ENCODE data around the gene PEF1. TPM values are rescaled to one million over a fixed set of nuclear protein-coding genes. Genes with fewer than 3 reads are reported as not detected.
"Not testable (repeated sequence)": the region's sequence is repeated elsewhere in the genome, so short reads cannot be mapped to it uniquely, and the experiment has no call there.

Gene PEF1
- total RNA-seq, 2 experiments from 2014 or later, result 45.9 to 47.1 TPM

DNA sequence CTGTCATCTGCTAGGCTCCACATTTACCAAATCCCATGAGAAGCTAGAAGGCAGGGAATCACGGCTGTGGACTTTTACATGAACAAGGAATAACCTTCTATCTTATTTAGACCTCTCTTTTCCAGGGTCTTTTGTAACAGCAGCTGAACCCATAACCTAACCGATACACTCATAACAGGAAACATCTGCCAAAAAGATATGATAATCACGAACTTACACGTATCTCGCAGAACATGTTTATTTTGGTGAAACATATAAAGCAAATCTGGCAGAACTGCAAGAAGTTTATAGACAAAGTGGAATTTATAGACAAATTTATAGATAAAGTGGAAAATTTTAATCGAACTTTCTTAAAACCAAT, 48.0 kb downstream of the PEF1 start:
- peaks cover 28% of the 10 kb centered on the region for H3K27me3 Mint-ChIP-seq
- CTCF ChIA-PET, result interaction anchor here (1.0 to 2.1 kb wide), 7 partner anchors 9 to 202 kb away, joined by 3 to 7 read pairs (median 4); no protein-coding TSS in a partner anchor
- no peaks in the 10 kb centered on the region for H3K9me3 Mint-ChIP-seq (ENCODE audit: low read depth)
- H3K4me1 Mint-ChIP-seq, result peaks cover 14% of the 10 kb centered on the region
- DNase-seq, result no peak
- no peaks in the 10 kb centered on the region for H3K36me3 Mint-ChIP-seq
- ATAC-seq, result no peak
- no peak overlapping the region for H3K27ac Mint-ChIP-seq
- no peak overlapping the region for H3K4me3 Mint-ChIP-seq

- ATAC-seq (no peak), DNase-seq (no peak)
- H3K4me3 Mint-ChIP-seq, result no peak overlapping the region
- peaks cover 10% of the 10 kb centered on the region for H3K4me1 Mint-ChIP-seq
- no peak overlapping the region for H3K27ac Mint-ChIP-seq
- H3K36me3 Mint-ChIP-seq, result no peaks in the 10 kb centered on the region
- no peaks in the 10 kb centered on the region for H3K9me3 Mint-ChIP-seq (ENCODE audit: low read depth)
- CTCF ChIA-PET, result interaction anchor here (1.0 to 2.1 kb wide), 7 partner anchors 8 to 201 kb away, joined by 3 to 7 read pairs (median 4); no protein-coding TSS in a partner anchor
- H3K27me3 Mint-ChIP-seq, result peaks cover 23% of the 10 kb centered on the region
Measured at GRCh38 chr1:31595836-31596736, 48.6 kb downstream of the PEF1 start.

DNA sequence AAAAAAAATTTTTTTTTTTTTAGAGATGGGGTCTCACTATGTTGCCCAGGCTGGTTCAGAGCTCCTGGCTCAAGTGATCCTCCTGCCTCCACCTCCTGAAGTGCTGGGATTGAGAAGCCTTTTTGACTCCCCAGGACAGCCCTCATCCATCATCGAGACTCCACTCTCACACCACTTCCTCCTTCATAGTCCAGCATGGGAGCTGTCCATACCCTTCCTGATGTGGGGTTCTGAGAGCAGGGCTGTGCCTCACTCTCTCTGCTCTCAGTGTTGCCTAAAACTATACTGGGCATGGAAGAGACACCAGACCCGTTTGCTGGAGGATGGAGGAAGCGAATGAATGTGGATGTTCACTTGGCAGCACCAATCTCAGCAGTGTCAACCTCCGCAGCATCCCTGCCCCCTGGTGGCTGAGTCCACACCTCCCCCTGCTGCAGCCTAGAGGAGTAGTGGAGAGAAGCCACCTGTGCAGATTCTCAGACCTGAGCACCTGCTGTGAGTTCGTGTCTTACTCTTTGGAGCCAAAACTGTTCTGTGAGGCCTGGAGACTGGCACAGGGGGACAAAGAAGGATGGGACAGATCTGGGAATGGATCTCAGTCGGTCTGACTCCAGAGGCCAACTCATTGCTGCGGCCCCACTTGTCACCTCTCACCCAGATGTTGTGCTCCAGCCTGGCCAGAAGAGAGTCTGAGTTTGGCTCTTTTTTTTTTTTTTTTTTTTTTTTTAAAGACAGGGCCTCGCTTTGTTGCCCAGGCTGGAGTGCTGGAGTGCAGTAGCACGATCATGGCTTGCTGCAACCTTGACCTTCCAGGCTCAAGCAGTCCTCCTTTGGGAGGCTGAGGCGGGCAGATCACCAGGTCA, 50.7 kb downstream of the PEF1 start:
- Mint-ChIP-seq H3K4me1 (peaks cover 9% of the 10 kb centered on the region), H3K4me3 (no peak overlapping the region), H3K27me3 (peaks cover 23% of the 10 kb centered on the region), H3K9me3 (ENCODE audit: low read depth) (no peaks in the 10 kb centered on the region), H3K36me3 (no peaks in the 10 kb centered on the region), H3K27ac (no peak overlapping the region)
- ATAC-seq (peak; percentile 95), DNase-seq (peak; percentile 85)
- CTCF ChIA-PET, result interaction anchor here (0.8 to 1.9 kb wide), 9 partner anchors 9 to 195 kb away, joined by 3 to 5 read pairs (median 3); partner anchors contain the start of gene HCRTR1

- Mint-ChIP-seq H3K4me3 (no peak overlapping the region), H3K9me3 (ENCODE audit: low read depth) (no peaks in the 10 kb centered on the region), H3K36me3 (no peaks in the 10 kb centered on the region), H3K27me3 (peaks cover 23% of the 10 kb centered on the region), H3K4me1 (peaks cover 9% of the 10 kb centered on the region), H3K27ac (no peak overlapping the region)
- ATAC-seq (no peak), DNase-seq (no peak)
- CTCF ChIA-PET, result interaction anchor here (0.8 to 1.9 kb wide), 7 partner anchors 10 to 44 kb away, joined by 3 to 5 read pairs (median 3); partner anchors contain the start of gene HCRTR1
Measured at GRCh38 chr1:31593136-31593665, 51.5 kb downstream of the PEF1 start.

GRCh38 chr1:31592132-31592531, 52.5 kb downstream of the PEF1 start:
- no peak overlapping the region for H3K4me3 Mint-ChIP-seq
- CTCF ChIA-PET, result interaction anchor here (0.9 to 2.1 kb wide), 4 partner anchors 27 to 197 kb away, joined by 3 to 5 read pairs (median 4); no protein-coding TSS in a partner anchor
- H3K36me3 Mint-ChIP-seq, result no peaks in the 10 kb centered on the region
- no peak for DNase-seq
- H3K27ac Mint-ChIP-seq, result no peak overlapping the region
- H3K4me1 Mint-ChIP-seq, result peaks cover 9% of the 10 kb centered on the region
- peaks cover 24% of the 10 kb centered on the region for H3K27me3 Mint-ChIP-seq
- no peak for ATAC-seq
- no peaks in the 10 kb centered on the region for H3K9me3 Mint-ChIP-seq (ENCODE audit: low read depth)

DNA sequence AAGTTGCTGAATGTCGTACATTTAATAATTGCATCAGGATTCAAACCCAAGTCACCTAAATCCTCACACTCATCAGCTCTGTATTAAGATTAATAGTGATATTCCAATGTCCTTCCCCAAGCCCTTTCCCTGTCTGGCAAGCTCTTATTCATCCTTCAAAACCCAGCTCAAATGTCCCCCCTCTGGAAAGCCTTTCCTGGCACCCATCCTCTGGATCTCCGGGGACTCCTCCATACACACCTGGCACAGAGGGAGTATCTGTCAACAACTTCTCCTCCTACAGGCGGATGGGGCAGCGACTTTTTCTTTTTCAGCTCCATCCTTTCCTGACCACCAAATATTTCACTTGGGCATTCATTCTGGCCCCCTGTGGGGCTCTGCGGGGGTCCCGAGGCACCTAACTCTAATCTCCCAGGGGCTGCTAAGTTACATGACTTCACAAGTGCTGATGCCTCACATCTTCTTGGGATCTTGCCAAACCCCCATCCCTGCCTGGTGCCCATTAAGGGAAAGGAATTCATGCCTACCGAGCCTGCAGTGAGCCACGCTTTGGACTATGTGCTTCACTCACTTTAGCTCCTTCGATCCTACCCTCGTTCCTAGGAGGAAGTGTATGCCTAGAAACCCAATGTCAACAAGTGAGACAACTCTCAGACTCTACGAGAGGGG, 53.1 kb downstream of the PEF1 start:
- DNase-seq (no peak), ATAC-seq (no peak)
- no peaks in the 10 kb centered on the region for H3K36me3 Mint-ChIP-seq
- peaks cover 6% of the 10 kb centered on the region for H3K4me1 Mint-ChIP-seq
- H3K4me3 Mint-ChIP-seq, result no peak overlapping the region
- CTCF ChIA-PET, result interaction anchor here (1.2 to 2.1 kb wide), 4 partner anchors 26 to 197 kb away, joined by 3 to 5 read pairs (median 4); no protein-coding TSS in a partner anchor
- no peak overlapping the region for H3K27ac Mint-ChIP-seq
- H3K27me3 Mint-ChIP-seq, result peaks cover 24% of the 10 kb centered on the region
- no peaks in the 10 kb centered on the region for H3K9me3 Mint-ChIP-seq (ENCODE audit: low read depth)

GRCh38 chr1:31588751-31589515, 55.7 kb downstream of the PEF1 start:
- peaks cover 1% of the 10 kb centered on the region for H3K4me1 Mint-ChIP-seq
- DNase-seq, result no peak
- H3K4me3 Mint-ChIP-seq, result no peak overlapping the region
- H3K9me3 Mint-ChIP-seq (ENCODE audit: low read depth), result no peaks in the 10 kb centered on the region
- no peaks in the 10 kb centered on the region for H3K36me3 Mint-ChIP-seq
- no peak for ATAC-seq
- CTCF ChIA-PET, result interaction anchor here (0.8 to 1.8 kb wide), 4 partner anchors 11 to 30 kb away, joined by 3 to 5 read pairs (median 4); partner anchors contain the start of gene HCRTR1
- no peak overlapping the region for H3K27ac Mint-ChIP-seq
- H3K27me3 Mint-ChIP-seq, result peaks cover 19% of the 10 kb centered on the region

- no peaks in the 10 kb centered on the region for H3K9me3 Mint-ChIP-seq (ENCODE audit: low read depth)
- H3K36me3 Mint-ChIP-seq, result no peaks in the 10 kb centered on the region
- CTCF ChIA-PET, result interaction anchor here (0.6 to 1.8 kb wide), 7 partner anchors 8 to 254 kb away, joined by 3 to 5 read pairs (median 3); no protein-coding TSS in a partner anchor
- ATAC-seq, result peak; percentile 80
- peaks cover 17% of the 10 kb centered on the region for H3K27me3 Mint-ChIP-seq
- no peak overlapping the region for H3K27ac Mint-ChIP-seq
- H3K4me3 Mint-ChIP-seq, result no peak overlapping the region
- no peaks in the 10 kb centered on the region for H3K4me1 Mint-ChIP-seq
- peak; percentile 69 for DNase-seq
Measured at GRCh38 chr1:31587720-31588423, 56.8 kb downstream of the PEF1 start.

DNA sequence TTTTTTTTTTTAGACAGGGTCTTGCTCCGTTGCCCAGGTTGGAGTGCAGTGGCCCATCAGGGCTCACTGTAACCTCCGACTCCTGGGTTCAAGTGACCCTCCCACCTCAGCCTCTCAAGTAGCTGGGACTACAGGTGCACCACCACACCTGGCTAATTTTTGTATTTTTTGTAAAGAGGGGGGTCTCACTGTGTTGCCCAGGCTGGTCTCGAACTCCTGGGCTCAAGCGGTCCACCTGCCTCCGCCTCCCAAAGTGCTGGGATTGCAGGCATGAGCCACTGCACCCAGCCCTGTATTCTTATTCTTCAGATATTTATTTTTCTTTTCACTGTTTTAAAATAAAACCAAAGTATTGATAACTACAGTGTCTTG, 57.4 kb downstream of the PEF1 start:
- not testable (repeated sequence) for H3K4me1 Mint-ChIP-seq; DNase-seq; H3K36me3 Mint-ChIP-seq; H3K9me3 Mint-ChIP-seq (ENCODE audit: low read depth); ATAC-seq; H3K27ac Mint-ChIP-seq; H3K4me3 Mint-ChIP-seq
- CTCF ChIA-PET, result interaction anchor here (0.6 to 1.8 kb wide), 7 partner anchors 9 to 253 kb away, joined by 3 to 5 read pairs (median 3); no protein-coding TSS in a partner anchor
- peaks cover 13% of the 10 kb centered on the region for H3K27me3 Mint-ChIP-seq

DNA sequence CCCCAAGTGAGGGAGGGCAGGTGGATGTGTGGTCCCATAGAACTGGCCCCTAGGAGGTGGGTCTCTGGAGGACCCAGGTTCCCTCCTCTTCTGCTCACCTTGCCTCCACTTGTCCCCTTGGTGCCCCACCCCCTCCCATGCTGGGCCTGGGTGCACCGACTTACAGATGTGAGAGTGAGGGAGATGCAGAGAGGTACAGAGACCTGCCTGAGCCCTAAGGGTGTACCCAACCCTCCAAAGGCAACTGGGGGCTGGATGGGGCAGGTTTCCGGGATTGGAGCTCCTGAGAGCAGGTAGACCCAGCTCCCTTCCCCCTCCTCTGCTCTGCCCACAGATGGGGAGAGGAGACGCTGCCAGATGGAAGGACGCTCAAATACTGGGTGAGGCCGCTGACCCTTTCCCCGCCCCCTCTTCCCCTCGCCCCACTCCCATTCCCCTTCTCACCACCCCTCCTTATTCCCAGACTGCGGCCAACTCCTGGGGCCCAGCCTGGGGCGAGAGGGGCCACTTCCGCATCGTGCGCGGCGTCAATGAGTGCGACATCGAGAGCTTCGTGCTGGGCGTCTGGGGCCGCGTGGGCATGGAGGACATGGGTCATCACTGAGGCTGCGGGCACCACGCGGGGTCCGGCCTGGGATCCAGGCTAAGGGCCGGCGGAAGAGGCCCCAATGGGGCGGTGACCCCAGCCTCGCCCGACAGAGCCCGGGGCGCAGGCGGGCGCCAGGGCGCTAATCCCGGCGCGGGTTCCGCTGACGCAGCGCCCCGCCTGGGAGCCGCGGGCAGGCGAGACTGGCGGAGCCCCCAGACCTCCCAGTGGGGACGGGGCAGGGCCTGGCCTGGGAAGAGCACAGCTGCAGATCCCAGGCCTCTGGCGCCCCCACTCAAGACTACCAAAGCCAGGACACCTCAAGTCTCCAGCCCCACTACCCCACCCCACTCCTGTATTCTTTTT, 58.0 kb downstream of the PEF1 start:
- H3K4me3 Mint-ChIP-seq, result no peak overlapping the region
- H3K9me3 Mint-ChIP-seq (ENCODE audit: low read depth), result no peaks in the 10 kb centered on the region
- CTCF ChIA-PET, result interaction anchor here (0.6 to 1.1 kb wide), 4 partner anchors 23 to 417 kb away, joined by 3 to 4 read pairs (median 3); partner anchors contain the start of gene HCRTR1
- H3K36me3 Mint-ChIP-seq, result no peaks in the 10 kb centered on the region
- no peaks in the 10 kb centered on the region for H3K4me1 Mint-ChIP-seq
- H3K27ac Mint-ChIP-seq, result no peak overlapping the region
- DNase-seq (no peak), ATAC-seq (no peak)
- peaks cover 9% of the 10 kb centered on the region for H3K27me3 Mint-ChIP-seq

Measured in activated CD8-positive, alpha-beta memory T cell treated with anti-CD3 and anti-CD28 coated beads, Interleukin-2, amount 10 ng/mL, durations not matched to agents 7 days and 5 days (primary cell).